OCI-LY1 (cell line): ENCODE data around the gene TAC3.

ENCODE experiments used
- H2AFZ ChIP-seq: fragments of 200-600 bp; sonication (generic), shearing (Covaris generic); 2 replicates; pipeline ENCODE4 v1.6.0; 2014; ENCODE audit warnings: antibody characterized with exemption, mild to moderate bottlenecking, low read length
- H3F3A ChIP-seq: fragments of 200-600 bp; sonication (generic), shearing (Covaris generic); 2 replicates; pipeline ENCODE4 v1.6.0; 2014; ENCODE audit warnings: mild to moderate bottlenecking, antibody characterized with exemption, low read length, moderate library complexity; ENCODE audit not compliant: insufficient read depth
- H3K27ac ChIP-seq: fragments of 200-600 bp; sonication (generic); 2 replicates; pipeline ENCODE4 v1.5.1; 2014; ENCODE audit warnings: low read length, mixed run types, mild to moderate bottlenecking, low read depth; ENCODE audit not compliant: poor library complexity, severe bottlenecking
- H3K27me3 ChIP-seq: fragments of 200-600 bp; sonication (generic); 2 replicates; pipeline ENCODE4 v1.6.0; 2014; ENCODE audit warnings: antibody characterized with exemption, mild to moderate bottlenecking, low read length, moderate library complexity; ENCODE audit not compliant: insufficient read depth
- H3K36me3 ChIP-seq: fragments of 200-600 bp; sonication (generic); 2 replicates; pipeline ENCODE4 v1.6.1; 2014; ENCODE audit warnings: mild to moderate bottlenecking, antibody characterized with exemption, low read length, moderate library complexity, mixed read lengths; ENCODE audit not compliant: insufficient read depth
- H3K4me1 ChIP-seq: fragments of 200-600 bp; sonication (generic); 2 replicates; pipeline ENCODE4 v1.5.1; 2014; ENCODE audit warnings: mild to moderate bottlenecking, low read length, moderate library complexity; ENCODE audit not compliant: insufficient read depth, severe bottlenecking
- H3K4me2 ChIP-seq: fragments of 200-600 bp; sonication (generic), shearing (Covaris generic); 2 replicates; pipeline ENCODE4 v1.6.1; 2014; ENCODE audit warnings: low read length
- H3K4me3 ChIP-seq: fragments of 200-600 bp; sonication (generic); 2 replicates; pipeline ENCODE4 v1.5.1; 2014; ENCODE audit warnings: low read length, low read depth, mild to moderate bottlenecking, mixed read lengths; ENCODE audit not compliant: poor library complexity, severe bottlenecking
- H3K79me2 ChIP-seq: fragments of 200-600 bp; shearing (Covaris generic); 2 replicates; pipeline ENCODE4 v1.6.1; 2016; ENCODE audit warnings: mixed run types, low read length, mixed read lengths; ENCODE audit not compliant: insufficient read depth
- H3K9ac ChIP-seq: fragments of 200-600 bp; sonication (generic), shearing (Covaris generic); 2 replicates; pipeline ENCODE4 v1.6.1; 2014; ENCODE audit warnings: mild to moderate bottlenecking, low read length, mixed read lengths
- H3K9me2 ChIP-seq: fragments of 200-600 bp; sonication (generic), shearing (Covaris generic); 2 replicates; pipeline ENCODE4 v1.6.1; 2014; ENCODE audit warnings: low read depth, mild to moderate bottlenecking, low read length, mixed read lengths
- H3K9me3 ChIP-seq: fragments of 200-600 bp; shearing (Covaris generic); 2 replicates; pipeline ENCODE4 v1.6.1; 2014; ENCODE audit warnings: low read length, mixed read lengths
- H4K20me1 ChIP-seq: fragments of 200-600 bp; sonication (generic), shearing (Covaris generic); 2 replicates; pipeline ENCODE4 v1.6.0; 2016; ENCODE audit warnings: mild to moderate bottlenecking, low read length; ENCODE audit not compliant: insufficient read depth
- CTCF ChIP-seq: fragments of 200-600 bp; sonication (generic), shearing (Covaris generic); IDR thresholded peaks from 2 replicates; pipeline ENCODE4 v1.5.1; 2017; ENCODE audit warnings: mild to moderate bottlenecking, antibody characterized with exemption, low read length, moderate library complexity, mixed read lengths
- EZH2 ChIP-seq: fragments of 200-600 bp; sonication (generic), shearing (Covaris generic); IDR thresholded peaks from 2 replicates; pipeline ENCODE4 v1.8.0; 2017; ENCODE audit warnings: borderline replicate concordance, mixed run types, mild to moderate bottlenecking, antibody characterized with exemption, low read length, moderate library complexity, mixed read lengths

The TAC3 gene

GRCh38 chr12:56980941-56981530 is 35.3 kb downstream of the TAC3 start:
- no peak overlapping the region for H3K4me3 ChIP-seq
- no peaks in the 10 kb centered on the region for H3F3A ChIP-seq

DNA sequence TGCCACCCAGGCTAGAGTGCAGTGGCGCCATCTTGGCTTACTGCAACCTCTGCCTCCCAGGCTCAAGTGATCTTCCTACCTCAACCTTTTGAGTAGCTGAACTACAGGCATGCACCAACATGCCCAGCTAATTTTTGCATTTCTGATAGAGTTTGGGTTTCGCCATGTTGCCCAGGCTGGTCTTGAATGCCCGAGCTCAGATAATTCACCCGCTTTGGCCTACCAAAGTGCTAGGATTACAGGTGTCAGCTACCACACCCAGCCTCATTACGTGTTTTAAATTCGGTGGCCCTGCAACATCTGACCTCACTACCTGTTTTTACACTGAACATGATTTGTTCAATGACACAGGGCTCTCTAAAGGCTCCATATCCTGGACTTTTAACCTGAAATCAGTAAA is 36.1 kb downstream of the TAC3 start:
- Histone ChIP-seq H3K9ac (no peak overlapping the region), H4K20me1 (no peaks in the 10 kb centered on the region), H3K36me3 (no peaks in the 10 kb centered on the region), H3K4me2 (no peak overlapping the region), H3K9me2 (no peaks in the 10 kb centered on the region), H3K4me1 (no peaks in the 10 kb centered on the region), H3K9me3 (no peaks in the 10 kb centered on the region), H3K4me3 (no peak overlapping the region), H3F3A (no peaks in the 10 kb centered on the region), H3K79me2 (no peaks in the 10 kb centered on the region), H2AFZ (no peak overlapping the region), H3K27me3 (no peaks in the 10 kb centered on the region), H3K27ac (no peak overlapping the region)
- no peak for TF ChIP-seq CTCF
- no peak for TF ChIP-seq EZH2

More at GRCh38 chr12:56980941-56981530, 35.3 kb downstream of the TAC3 start:
- Histone ChIP-seq H3K4me2 (no peak overlapping the region), H2AFZ (no peak overlapping the region), H3K79me2 (no peaks in the 10 kb centered on the region), H3K9me2 (no peaks in the 10 kb centered on the region), H3K27ac (no peak overlapping the region), H3K9me3 (no peaks in the 10 kb centered on the region), H3K4me1 (no peaks in the 10 kb centered on the region), H3K27me3 (no peaks in the 10 kb centered on the region), H4K20me1 (no peaks in the 10 kb centered on the region), H3K9ac (no peak overlapping the region), H3K36me3 (no peaks in the 10 kb centered on the region)
- TF ChIP-seq CTCF = no peak
- no peak for TF ChIP-seq EZH2

- Histone ChIP-seq H4K20me1 (no peaks in the 10 kb centered on the region), H3K4me3 (no peak overlapping the region), H3K9me2 (no peaks in the 10 kb centered on the region), H3K9ac (no peak overlapping the region), H3F3A (no peaks in the 10 kb centered on the region), H3K27me3 (no peaks in the 10 kb centered on the region), H3K4me2 (no peak overlapping the region), H3K4me1 (no peaks in the 10 kb centered on the region), H2AFZ (no peak overlapping the region), H3K36me3 (no peaks in the 10 kb centered on the region), H3K79me2 (no peaks in the 10 kb centered on the region), H3K27ac (no peak overlapping the region), H3K9me3 (no peaks in the 10 kb centered on the region)
- TF ChIP-seq EZH2 (no peak), CTCF (no peak)
Measured at GRCh38 chr12:56979628-56980027, 36.7 kb downstream of the TAC3 start.
